ENCODE measurements around the gene CCDC51. TPM values are rescaled to one million over a fixed set of nuclear protein-coding genes. Genes with fewer than 3 reads are reported as not detected.

The CCDC51 gene
- total and polyA plus RNA-seq, 2 donors (not counting 1 experiment from before 2014, with no cell fraction given), result 5.0 to 5.9 TPM

- POLR2A ChIA-PET, result no interaction called here
Observed at GRCh38 chr3:48407542-48408099, 32.3 kb downstream of the CCDC51 start.

More at GRCh38 chr3:48407542-48408099, 32.3 kb downstream of the CCDC51 start:
- no peaks in the 10 kb centered on the region for H3K9me3 ChIP-seq (ENCODE audit: control extremely low read depth in 1 of 3, control insufficient read depth in 2 of 3, insufficient read depth in 1 of 3, low read length in 2 of 3)
- no peak overlapping the region for H3K4me3 Mint-ChIP-seq
- no peak overlapping the region for H2AFZ ChIP-seq (ENCODE audit: insufficient read depth, low read depth, low read length, poor library complexity, severe bottlenecking)
- no peak overlapping the region for H3K27ac ChIP-seq (ENCODE audit: low read length in 2 of 2)
- H3K27me3 Mint-ChIP-seq, result no peaks in the 10 kb centered on the region
- H3K9me3 Mint-ChIP-seq (ENCODE audit: insufficient read depth), result no peaks in the 10 kb centered on the region
- no peak for DNase-seq
- H3K27me3 ChIP-seq (replicated peaks in 1 of 4; ENCODE audit: control extremely low read depth in 1 of 4, control insufficient read depth in 3 of 4, insufficient read depth in 4 of 4, low read length in 3 of 4), result no peaks in the 10 kb centered on the region
- H3K27ac Mint-ChIP-seq, result no peak overlapping the region
- CTCF ChIA-PET, result interaction anchor here (1.1 to 2.0 kb wide), 5 partner anchors 28 to 141 kb away, joined by 3 to 12 read pairs (median 6); no protein-coding TSS in a partner anchor
- no peaks in the 10 kb centered on the region for H3K4me1 Mint-ChIP-seq
- no peaks in the 10 kb centered on the region for H3K36me3 ChIP-seq (replicated peaks in 1 of 2; ENCODE audit: control extremely low read depth in 1 of 2, control insufficient read depth in 1 of 2, extremely low read depth in 1 of 2, insufficient read depth in 2 of 2, low read length in 1 of 2)
- H3K4me3 ChIP-seq (ENCODE audit: control extremely low read depth in 1 of 5, extremely low read depth in 1 of 5, insufficient read depth in 1 of 5, low read depth in 2 of 5, low read length in 4 of 5), result no peak overlapping the region
- no peak overlapping the region for H3K4me2 ChIP-seq (replicated peaks; ENCODE audit: low read depth, low read length, poor library complexity, severe bottlenecking)
- TF ChIP-seq EZH2 (IDR thresholded peaks at IDR 0.05; ENCODE audit: borderline replicate concordance, insufficient read depth, low read depth, low read length, poor library complexity, severe bottlenecking), result no peak
- TF ChIP-seq, protein P1, sequence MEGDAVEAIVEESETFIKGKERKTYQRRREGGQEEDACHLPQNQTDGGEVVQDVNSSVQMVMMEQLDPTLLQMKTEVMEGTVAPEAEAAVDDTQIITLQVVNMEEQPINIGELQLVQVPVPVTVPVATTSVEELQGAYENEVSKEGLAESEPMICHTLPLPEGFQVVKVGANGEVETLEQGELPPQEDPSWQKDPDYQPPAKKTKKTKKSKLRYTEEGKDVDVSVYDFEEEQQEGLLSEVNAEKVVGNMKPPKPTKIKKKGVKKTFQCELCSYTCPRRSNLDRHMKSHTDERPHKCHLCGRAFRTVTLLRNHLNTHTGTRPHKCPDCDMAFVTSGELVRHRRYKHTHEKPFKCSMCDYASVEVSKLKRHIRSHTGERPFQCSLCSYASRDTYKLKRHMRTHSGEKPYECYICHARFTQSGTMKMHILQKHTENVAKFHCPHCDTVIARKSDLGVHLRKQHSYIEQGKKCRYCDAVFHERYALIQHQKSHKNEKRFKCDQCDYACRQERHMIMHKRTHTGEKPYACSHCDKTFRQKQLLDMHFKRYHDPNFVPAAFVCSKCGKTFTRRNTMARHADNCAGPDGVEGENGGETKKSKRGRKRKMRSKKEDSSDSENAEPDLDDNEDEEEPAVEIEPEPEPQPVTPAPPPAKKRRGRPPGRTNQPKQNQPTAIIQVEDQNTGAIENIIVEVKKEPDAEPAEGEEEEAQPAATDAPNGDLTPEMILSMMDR (IDR thresholded peaks at IDR 0.05), result no peak
- no peak overlapping the region for H3K9ac ChIP-seq (ENCODE audit: low read length)
- H4K20me1 ChIP-seq (ENCODE audit: control insufficient read depth, insufficient read depth, low read length, poor library complexity, severe bottlenecking), result no peaks in the 10 kb centered on the region
- no peak for ATAC-seq (ENCODE audit: low read depth)
- no peaks in the 10 kb centered on the region for H3K4me1 ChIP-seq (ENCODE audit: control insufficient read depth in 2 of 2, insufficient read depth in 2 of 2, low read length in 2 of 2)
- intact Hi-C loops (cut with micrococcal nuclease), result no loop called here
- no peaks in the 10 kb centered on the region for H3K79me2 ChIP-seq (ENCODE audit: control insufficient read depth, insufficient read depth, low read length)
- 80% methylated on average over 5 of the region's 8 CpGs for WGBS (ENCODE audit: insufficient coverage)

All from B cell (primary cell).